GM08714 (cell line): ENCODE results near the gene AKT2.
A peak's percentile ranks its signal among the peaks of the same experiment; 100 is the strongest.

ENCODE experiments used
- H3K4me3 ChIP-seq: fragments of 200-500 bp; sonication (Bioruptor generic); 2 replicates; pipeline ENCODE4 v1.5.1; 2014; ENCODE audit warnings: mild to moderate bottlenecking, low read length, inconsistent platforms
- ZNF274 ChIP-seq: IDR thresholded peaks from 2 replicates; pipeline ENCODE4 v1.6.1; 2012; ENCODE audit warnings: mild to moderate bottlenecking, low read depth, low read length

Gene AKT2

DNA sequence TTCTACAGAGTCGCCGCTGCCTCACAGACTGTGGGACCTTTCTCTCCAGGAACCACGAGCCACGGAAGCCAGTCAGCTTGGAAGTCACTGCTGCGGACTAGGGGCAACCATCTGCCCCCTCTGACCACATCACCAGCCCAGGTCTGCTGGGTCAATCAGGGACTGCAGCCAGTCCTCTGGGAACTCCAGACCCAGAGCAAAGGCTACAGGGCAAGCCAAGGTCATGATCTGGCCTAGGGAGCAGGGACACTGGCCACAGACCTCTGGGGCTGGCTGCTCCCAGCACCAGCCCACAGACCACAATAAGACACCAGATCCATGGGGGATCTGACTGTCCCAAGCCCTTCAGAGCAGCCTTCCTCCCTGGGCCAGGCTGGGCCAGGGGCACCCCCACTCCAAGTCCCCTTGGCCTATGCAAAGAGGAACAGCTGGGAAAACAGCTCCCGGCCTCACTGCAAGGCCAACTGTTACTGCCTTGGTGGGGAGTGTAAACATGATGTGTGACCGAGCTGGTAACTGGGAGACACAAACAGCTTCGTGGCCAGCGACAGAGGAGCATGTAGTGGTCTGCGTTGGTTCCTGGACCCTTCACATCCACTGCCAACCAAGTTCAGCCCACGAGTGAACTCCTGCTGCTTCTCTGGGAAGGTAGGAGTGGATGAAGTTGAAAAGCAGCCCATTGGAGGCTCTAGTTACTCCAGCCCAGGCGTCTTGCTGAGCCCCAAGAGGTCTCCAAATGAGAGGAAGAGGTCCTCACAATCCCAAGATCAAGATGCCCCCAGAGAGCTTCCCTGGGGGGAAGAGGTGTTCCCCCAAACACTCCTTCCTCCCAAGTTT, 1.5 kb downstream of the AKT2 start:
- TF ChIP-seq ZNF274: no peak

DNA sequence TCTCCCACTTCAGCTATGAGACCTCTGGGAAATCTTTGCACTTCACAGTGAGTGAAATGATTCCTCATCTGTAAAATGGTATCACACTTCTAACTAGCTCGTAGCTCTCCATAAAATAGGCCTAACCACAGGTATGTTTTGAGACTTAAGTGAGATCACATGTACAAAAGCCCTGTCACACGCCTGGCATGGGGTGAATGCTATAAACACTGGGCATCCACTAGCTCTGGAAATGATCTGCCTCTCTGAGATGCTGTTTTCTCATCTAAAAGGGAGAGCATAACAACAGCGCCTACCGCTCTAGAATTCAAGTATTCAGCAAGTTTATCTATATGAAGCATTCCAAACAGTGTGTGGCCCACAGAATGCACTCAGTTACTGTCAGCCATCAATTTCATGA, 2.2 kb downstream of the AKT2 start:
- H3K4me3 ChIP-seq: no peak overlapping the region
- TF ChIP-seq ZNF274: no peak

More for the DNA sequence above, 1.5 kb downstream of the AKT2 start:
- H3K4me3 ChIP-seq: peak overlapping the region; percentile 96

DNA sequence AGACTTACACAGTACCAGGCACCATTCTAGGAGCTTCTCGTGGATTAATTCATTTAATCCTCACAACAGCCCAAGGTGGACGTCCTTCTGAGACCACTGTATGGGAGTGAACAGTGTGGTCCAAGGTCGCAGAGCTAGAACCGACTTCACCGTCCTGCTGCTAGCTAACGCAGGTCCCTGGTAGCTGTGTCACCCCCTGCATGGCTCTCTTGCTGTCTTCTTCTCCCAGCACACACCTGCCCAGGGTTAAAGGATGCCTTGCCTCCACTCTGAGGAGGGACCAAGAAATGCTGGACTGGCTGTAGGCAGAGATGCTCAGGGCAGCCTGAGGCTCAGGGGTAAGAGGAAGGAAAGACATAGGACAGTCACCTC, 3.0 kb downstream of the AKT2 start:
- TF ChIP-seq ZNF274: no peak
- H3K4me3 ChIP-seq: no peak overlapping the region

DNA sequence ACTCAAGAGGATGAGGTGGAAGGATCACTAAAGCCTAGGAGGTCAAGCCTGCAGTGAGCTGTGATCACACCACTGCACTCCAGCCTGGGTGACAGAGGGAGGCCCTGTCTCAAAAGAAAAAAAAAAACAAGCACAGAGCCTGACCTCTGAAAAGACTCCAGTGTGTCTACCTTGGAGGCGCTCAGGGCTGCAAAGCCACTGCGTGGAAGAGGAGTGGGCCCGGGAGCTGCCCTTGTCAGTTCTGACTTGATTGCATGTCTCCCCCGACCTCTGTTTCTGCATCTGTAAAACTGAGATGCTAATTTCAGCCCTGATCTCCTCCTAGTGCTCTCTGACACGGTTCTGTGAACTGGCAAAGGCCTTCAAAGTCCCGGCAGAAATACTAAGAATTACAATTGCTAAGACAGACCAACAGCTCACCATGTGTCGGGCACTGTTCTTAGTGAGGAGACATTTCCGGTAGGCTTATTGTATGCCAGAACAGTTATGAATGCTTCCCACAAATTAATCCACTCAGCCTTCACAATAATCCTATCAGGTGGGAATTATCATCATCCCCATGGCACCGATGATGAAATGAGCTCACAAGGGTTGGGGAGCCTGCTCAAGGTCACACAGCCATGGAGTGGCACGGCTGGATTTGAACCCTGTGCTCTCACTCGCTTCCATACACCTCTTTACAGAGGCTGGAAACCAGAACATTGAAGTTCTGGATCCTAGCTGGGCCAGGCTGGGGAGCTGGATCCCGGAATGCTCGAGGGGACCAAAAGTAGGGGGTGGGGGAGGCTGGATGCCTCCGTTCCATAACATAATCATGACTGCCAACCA, 3.5 kb downstream of the AKT2 start:
- H3K4me3 ChIP-seq: no peak overlapping the region
- TF ChIP-seq ZNF274: no peak

- no peak for TF ChIP-seq ZNF274
- no peak overlapping the region for H3K4me3 ChIP-seq
These were observed 4.4 kb downstream of the AKT2 start for GRCh38 chr19:40280608-40281221.

DNA sequence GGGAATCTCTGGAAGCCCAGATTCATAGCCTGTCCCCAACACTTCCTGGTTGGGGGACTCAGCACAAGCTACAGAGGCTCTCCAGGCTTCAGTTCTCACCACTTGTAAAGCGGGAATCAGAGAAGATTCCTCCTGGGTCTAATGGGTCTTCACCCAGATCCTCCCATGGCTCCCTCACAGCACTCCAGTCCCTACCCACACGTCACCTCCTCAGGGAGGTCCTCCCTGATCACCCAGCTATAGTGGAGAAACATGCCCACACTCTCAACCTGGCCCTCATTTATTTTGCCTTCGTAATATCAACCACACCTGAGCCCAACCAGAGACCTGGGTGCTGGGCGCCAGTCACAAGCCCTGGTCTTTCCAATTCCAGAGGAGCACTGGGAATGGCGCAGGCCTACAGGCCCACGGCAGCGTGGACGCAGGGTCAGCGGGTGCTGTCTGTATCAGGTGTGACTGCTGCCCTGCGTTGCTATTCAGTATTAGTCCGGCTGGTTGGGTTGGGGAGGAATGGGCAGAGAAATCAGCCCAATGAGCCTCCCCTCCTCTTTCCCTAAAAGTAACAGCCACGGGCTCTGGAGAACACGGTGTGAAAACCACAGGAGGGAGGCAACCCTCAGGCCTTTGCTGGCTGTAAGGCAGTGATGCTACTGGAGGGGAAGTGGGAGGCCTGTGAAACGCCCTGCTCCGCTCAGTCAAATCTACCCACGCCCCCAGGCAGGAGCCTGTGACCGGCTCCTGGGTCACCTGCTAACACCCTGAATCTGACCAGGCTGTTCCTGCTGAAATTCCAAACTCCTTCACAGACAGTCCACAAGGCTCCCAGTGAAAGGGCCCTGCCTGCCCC, 5.2 kb downstream of the AKT2 start:
- TF ChIP-seq ZNF274: no peak
- H3K4me3 ChIP-seq: no peak overlapping the region

GRCh38 chr19:40279120-40279551, 6.0 kb downstream of the AKT2 start:
- TF ChIP-seq ZNF274: no peak
- no peak overlapping the region; the same call in 1 of the 2 replicates for H3K4me3 ChIP-seq

DNA sequence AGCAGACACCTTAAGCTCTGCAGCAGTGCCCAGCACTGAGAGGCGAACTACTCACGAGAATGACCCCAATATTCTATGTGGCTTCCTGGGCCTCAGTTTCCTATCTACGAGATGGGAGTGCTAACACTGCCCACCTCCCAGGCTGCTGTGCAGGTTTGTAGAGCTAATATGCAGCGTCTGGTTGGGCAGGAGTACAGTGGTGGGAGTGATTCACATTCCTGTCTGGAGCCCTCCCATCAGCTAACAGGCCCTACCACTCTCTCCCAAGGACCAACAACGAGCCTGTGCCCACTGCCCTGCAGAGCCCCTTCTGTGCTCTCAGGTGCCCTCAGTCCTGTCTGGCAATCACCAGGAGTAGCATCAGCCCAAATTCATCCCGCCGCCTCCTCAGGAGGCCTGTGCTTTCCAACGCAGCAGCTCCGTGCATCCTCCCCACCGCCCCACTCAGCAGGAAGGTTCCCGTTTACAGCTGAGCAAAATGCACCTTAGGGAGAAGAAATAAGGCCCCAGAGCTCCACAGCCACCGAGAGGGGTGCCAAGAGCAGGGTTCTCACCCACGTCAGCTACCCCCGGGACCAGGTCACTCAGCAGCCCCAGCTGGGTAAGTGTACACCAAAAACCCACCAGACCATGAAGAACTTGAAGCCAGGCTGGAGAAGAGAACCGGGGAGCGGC, 6.6 kb downstream of the AKT2 start:
- TF ChIP-seq ZNF274: no peak
- H3K4me3 ChIP-seq: no peak overlapping the region; the same call in 1 of the 2 replicates

- TF ChIP-seq ZNF274: no peak
- H3K4me3 ChIP-seq: no peak overlapping the region
These were observed 7.6 kb downstream of the AKT2 start for GRCh38 chr19:40277356-40278059.

DNA sequence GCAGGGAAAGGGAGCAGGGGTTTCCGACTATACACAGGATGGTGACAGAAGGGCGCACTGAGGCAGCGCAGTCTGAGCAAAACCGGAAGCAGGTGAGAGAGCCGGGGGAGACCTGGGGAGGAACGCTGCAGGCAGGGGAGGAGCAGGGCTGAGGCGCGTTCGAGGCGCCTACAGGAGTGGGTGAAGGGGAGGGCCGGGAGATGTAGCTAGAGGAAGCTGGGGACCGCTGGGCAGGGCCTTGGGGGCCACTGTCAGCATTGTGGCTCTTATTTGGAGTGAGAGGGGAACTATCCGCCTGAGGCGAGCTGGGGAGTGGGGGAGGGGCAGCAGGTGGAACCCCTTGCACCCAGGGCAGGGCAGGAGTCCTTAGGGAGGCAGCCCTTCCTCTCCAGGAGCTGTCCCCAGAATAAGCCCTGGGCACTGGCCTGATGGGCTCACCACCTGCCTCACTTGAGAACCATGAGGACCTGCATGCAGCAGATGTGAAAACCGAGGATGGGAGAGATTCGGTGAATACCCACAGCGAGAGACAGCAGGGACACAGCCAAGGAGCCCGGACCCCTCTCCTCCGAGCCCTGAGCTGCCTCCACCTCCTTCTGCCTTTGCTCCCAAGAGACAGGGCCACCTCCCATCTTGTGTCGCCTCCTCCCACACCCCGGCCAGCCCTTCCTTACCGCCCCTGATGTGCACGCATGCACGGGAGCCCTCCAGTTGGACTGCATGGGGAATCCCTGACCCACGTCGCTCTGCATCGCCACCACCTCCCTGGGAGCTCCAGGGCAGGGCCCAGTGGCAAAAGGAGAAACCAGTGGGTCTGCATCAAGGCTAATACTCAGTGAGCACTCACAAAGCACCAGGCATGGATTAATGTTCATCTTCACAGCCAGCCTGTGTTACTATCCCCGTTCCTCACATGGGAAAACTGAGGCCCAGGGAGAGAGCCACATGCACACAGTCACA, 10.3 kb downstream of the AKT2 start:
- H3K4me3 ChIP-seq: no peak overlapping the region; the same call in 1 of the 2 replicates
- no peak for TF ChIP-seq ZNF274

- no peak for TF ChIP-seq ZNF274
- H3K4me3 ChIP-seq: no peak overlapping the region
These were observed 11.4 kb downstream of the AKT2 start for GRCh38 chr19:40273469-40274360.
